WERI-Rb-1 (cell line): Measurements from ENCODE around the gene KSR2.
A peak's percentile ranks its signal among the peaks of the same experiment; 100 is the strongest.
"Not testable (repeated sequence)": the region's sequence is repeated elsewhere in the genome, so short reads cannot be mapped to it uniquely, and the experiment has no call there.

Experiments used
- DNase-seq: peaks from one replicate; pipeline ENCODE4 v3.0.0-alpha.2; 2020
- H3K27ac ChIP-seq: fragments of 250-450 bp; sonication (Bioruptor Pico); 2 replicates; pipeline ENCODE4 v1.5.1; 2020; ENCODE audit warnings: mild to moderate bottlenecking, moderate library complexity
- H3K27me3 ChIP-seq: fragments of 250-450 bp; sonication (Bioruptor Pico); 2 replicates; pipeline ENCODE4 v1.5.1; 2021; ENCODE audit warnings: mild to moderate bottlenecking, low read depth, moderate library complexity; ENCODE audit not compliant: insufficient read depth, severe bottlenecking
- H3K36me3 ChIP-seq: fragments of 250-450 bp; sonication (Bioruptor Pico); 2 replicates; pipeline ENCODE4 v1.5.1; 2020; ENCODE audit warnings: mild to moderate bottlenecking, moderate library complexity
- H3K4me3 ChIP-seq: 2 replicates; pipeline ENCODE4 v1.5.1; 2011; ENCODE audit warnings: low read depth, mild to moderate bottlenecking, control low read depth, low read length
- H3K9me3 ChIP-seq: fragments of 250-450 bp; sonication (Bioruptor Pico); 2 replicates; pipeline ENCODE4 v1.5.1; 2021; ENCODE audit warnings: mild to moderate bottlenecking, moderate library complexity; ENCODE audit not compliant: severe bottlenecking
- CTCF ChIP-seq: IDR thresholded peaks from 2 replicates; pipeline ENCODE4 v1.5.1; 2011; ENCODE audit warnings: low read depth, mild to moderate bottlenecking, control low read depth, inconsistent platforms, low read length

KSR2 gene

GRCh38 chr12:117860111-117860510, 108.7 kb downstream of the KSR2 start:
- no peak for TF ChIP-seq CTCF
- no peak for DNase-seq
- Histone ChIP-seq H3K27ac (no peak overlapping the region), H3K36me3 (no peaks in the 10 kb centered on the region), H3K9me3 (no peaks in the 10 kb centered on the region), H3K4me3 (no peak overlapping the region), H3K27me3 (no peaks in the 10 kb centered on the region)

DNA sequence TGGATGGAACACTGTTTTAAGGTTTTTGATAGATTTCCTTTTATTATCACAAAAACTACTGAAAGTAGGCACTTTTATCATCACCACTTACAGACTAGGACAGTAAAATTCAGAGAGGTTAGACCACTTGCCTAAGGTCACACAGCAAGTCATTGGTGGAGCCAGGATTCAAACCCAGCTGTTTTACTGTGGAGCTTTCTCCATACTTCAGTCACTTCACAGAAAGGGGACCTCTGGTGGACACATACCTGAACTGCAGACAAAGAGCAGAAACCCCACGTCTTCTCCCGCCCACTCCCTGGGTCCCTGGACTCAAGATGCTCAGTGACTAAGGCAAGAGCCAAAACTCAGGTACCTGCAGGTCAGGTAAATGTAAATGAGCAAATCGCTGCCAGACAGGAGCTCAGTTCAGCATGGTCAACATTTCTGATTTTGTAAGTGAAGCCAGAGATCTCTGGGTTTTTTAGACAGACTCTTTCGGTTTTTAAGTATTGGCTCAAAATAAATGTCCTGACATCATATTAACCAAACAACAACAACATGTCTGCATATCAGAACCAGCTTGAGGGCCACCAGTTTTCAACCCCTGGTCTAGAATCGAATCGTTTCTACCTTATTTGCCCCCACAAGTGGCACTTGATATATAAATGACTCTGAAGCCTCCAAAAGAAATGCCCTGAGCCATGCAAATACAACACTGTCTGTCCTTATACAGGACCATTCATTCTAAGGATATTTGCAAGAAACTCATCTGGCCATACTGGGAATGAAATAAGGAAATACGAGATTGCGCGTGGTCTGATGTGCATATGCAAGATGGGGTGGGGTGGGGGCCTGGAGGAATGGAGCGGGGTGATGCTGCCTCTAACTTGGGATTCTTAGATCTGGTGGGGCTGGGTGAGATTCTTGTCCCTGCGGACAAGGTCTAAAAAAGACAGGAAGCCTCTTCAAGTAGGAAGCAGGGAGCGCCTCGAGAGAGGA, 110.9 kb downstream of the KSR2 start:
- TF ChIP-seq CTCF: peak; percentile 72
- Histone ChIP-seq H3K36me3 (no peaks in the 10 kb centered on the region), H3K27ac (no peak overlapping the region), H3K9me3 (no peaks in the 10 kb centered on the region), H3K27me3 (no peaks in the 10 kb centered on the region), H3K4me3 (no peak overlapping the region)
- peak; percentile 68 for DNase-seq

DNA sequence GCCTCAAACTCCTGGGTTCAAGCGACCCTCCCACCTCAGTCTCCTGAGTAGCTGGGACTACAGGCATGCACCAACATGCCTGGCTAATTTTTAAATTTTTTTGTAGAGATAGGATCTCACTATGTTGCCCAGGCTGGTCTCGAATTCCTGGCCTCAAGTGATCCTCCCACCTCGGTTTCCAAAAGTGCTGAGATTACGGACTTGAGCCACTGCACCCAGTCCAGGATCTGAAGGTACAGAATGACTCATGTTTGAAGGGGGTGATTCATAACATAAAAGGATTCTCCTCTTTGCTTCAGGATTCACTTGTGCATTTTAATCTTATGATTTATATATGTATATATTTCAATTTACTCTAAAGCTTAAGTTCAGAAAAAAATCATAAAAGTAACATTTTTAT, 111.7 kb downstream of the KSR2 start:
- not testable (repeated sequence) for H3K36me3 ChIP-seq, H3K27me3 ChIP-seq, DNase-seq, H3K9me3 ChIP-seq, H3K4me3 ChIP-seq, H3K27ac ChIP-seq

GRCh38 chr12:117855165-117855564, 113.6 kb downstream of the KSR2 start:
- Histone ChIP-seq H3K27me3 (no peaks in the 10 kb centered on the region), H3K9me3 (no peaks in the 10 kb centered on the region), H3K27ac (no peak overlapping the region), H3K4me3 (no peak overlapping the region), H3K36me3 (no peaks in the 10 kb centered on the region)
- no peak for DNase-seq
- no peak for TF ChIP-seq CTCF

DNA sequence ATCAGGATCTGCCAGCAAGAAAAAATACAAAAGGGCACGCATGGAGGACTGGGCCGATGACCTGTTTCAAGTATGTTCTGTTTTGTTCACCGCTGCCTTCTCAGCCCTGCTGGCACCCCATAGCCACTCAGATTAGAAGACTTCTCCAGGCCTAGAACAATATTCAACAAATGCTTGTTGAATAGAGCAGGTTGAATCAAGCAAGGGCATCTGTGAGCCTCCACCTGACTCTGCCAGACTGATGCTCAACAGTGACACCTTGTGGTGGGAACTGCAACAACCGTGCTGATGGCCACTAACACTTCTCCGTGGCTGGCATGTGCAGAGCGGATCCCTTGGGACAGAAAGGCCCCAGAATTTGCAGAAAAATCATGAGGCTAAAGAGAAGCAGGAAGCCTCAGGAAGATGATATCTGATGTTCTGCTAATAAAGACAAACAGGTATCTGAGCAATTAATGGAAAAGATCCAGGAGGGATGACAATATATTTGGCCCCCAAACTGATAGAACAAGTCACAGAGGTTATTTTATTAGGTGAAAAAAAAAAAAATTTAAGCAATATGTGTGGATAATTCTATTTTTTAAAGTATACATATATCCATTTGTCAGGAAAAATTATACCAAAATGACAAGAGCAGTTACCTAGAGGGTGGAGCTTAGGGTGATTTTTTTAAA, 114.3 kb downstream of the KSR2 start:
- no peak overlapping the region for H3K4me3 ChIP-seq
- H3K27me3 ChIP-seq: no peaks in the 10 kb centered on the region
- H3K27ac ChIP-seq: no peak overlapping the region
- H3K36me3 ChIP-seq: no peaks in the 10 kb centered on the region
- no peaks in the 10 kb centered on the region for H3K9me3 ChIP-seq
- DNase-seq: peak; percentile 75
- TF ChIP-seq CTCF: peak; percentile 94

DNA sequence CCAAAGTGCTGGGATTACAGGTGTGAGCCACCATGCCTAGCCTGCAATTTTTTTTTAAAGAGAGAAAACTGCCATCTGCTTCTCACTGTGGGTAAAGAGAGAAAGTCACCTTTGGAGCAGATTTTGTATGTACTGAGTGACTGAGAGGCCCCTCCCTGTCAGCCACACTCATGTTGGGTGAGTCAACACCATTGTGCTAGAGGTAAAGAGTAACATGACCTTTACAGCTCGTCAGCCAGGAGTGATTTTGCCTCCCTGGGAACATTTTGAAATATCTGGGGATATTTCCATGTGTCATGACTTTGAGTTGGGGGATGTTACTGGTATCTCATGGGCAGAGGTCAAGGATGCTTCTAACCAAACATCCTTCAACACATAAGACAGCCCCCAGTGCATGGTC, 115.2 kb downstream of the KSR2 start:
- no peak overlapping the region for H3K4me3 ChIP-seq
- H3K27ac ChIP-seq: no peak overlapping the region
- no peak for TF ChIP-seq CTCF
- DNase-seq: no peak
- no peaks in the 10 kb centered on the region for H3K27me3 ChIP-seq
- no peaks in the 10 kb centered on the region for H3K9me3 ChIP-seq
- H3K36me3 ChIP-seq: no peaks in the 10 kb centered on the region
